A549 (cell line): ENCODE measurements around the gene ANO4.

Experiments used
- CBX8 ChIP-seq: fragments of 200-600 bp; sonication (generic); IDR thresholded peaks from 2 replicates; pipeline ENCODE4 v1.6.1; 2016
- CEBPB ChIP-seq, 2 experiments: fragments of >200 bp in 1 of 2; sonication (Bioruptor Twin) in 1 of 2; formaldehyde crosslinking in 1 of 2; IDR thresholded peaks; 2 replicates each; pipeline ENCODE4 v1.6.1; 2012 to 2016
- CHD2 ChIP-seq: fragments of 150-350 bp; IDR thresholded peaks from 2 replicates; pipeline ENCODE4 v1.6.1; 2014; ENCODE audit warnings: low read length; ENCODE audit not compliant: partially characterized antibody
- CHD4 ChIP-seq: fragments of 200-600 bp; sonication (generic); IDR thresholded peaks from 2 replicates; pipeline ENCODE4 v1.6.1; 2016; ENCODE audit warnings: antibody characterized with exemption, mild to moderate bottlenecking, borderline replicate concordance
- CTCF ChIP-seq: fragments of >200 bp; sonication (Bioruptor Twin); formaldehyde crosslinking; IDR thresholded peaks from 3 replicates; pipeline ENCODE4 v1.5.1; 2016
- ESRRA ChIP-seq: fragments of 150-350 bp; IDR thresholded peaks from 2 replicates; pipeline ENCODE4 v1.6.1; 2014; ENCODE audit warnings: mild to moderate bottlenecking, low read length, borderline replicate concordance
- GATA3 ChIP-seq: IDR thresholded peaks from 2 replicates; pipeline ENCODE4 v1.6.1; 2012; ENCODE audit warnings: borderline replicate concordance
- HDAC2 ChIP-seq: fragments of 200-600 bp; sonication (generic); IDR thresholded peaks from 2 replicates; pipeline ENCODE4 v1.6.1; 2016
- JUN ChIP-seq, 2 experiments: fragments of >200 bp; sonication (Bioruptor Twin); formaldehyde crosslinking; IDR thresholded peaks; 2 replicates in 1 of 2; 3 replicates in 1 of 2; pipeline ENCODE4 v1.6.1; 2016 to 2017
- POLR2A ChIP-seq: IDR thresholded peaks from 2 replicates; pipeline ENCODE4 v1.6.1; 2012; ENCODE audit warnings: mild to moderate bottlenecking, low read length
- RFX5 ChIP-seq: fragments of 450-650 bp; IDR thresholded peaks from 2 replicates; pipeline ENCODE4 v1.7.1; 2014; ENCODE audit warnings: antibody characterized with exemption, mild to moderate bottlenecking, moderate library complexity
- SMC3 ChIP-seq: fragments of >200 bp; sonication (Bioruptor Twin); formaldehyde crosslinking; IDR thresholded peaks from 3 replicates; pipeline ENCODE4 v1.6.1; 2018; ENCODE audit warnings: inconsistent platforms
- TP53 ChIP-seq: fragments of 250-450 bp; sonication (Bioruptor Pico); IDR thresholded peaks from 2 replicates; pipeline ENCODE4 v1.5.0; 2021; ENCODE audit warnings: mild to moderate bottlenecking, moderate library complexity
- USF2 ChIP-seq: fragments of 450-650 bp; IDR thresholded peaks from 2 replicates; pipeline ENCODE4 v1.6.1; 2014; ENCODE audit warnings: antibody characterized with exemption

DNA sequence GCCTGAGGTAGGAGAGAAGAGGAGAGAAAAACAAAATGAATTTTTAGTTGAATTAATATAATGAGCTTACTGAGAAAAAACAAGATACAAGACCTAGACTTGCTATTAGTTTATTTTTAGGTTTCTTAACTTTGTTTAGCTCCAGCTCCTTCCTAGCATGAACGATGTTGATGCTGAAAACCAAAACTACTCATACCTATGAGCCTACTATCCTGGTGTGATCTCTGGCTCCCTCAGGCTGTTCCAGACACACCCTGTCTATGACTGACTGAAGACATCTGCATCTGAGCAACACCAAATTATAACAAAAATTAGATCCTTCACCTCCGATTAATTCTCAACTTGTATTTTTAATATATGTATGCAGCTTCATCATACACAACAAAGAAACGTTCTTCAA lies 225.1 kb downstream of the ANO4 start:
- no peak for TF ChIP-seq CEBPB (IDR thresholded peaks at IDR 0.05)
- TF ChIP-seq USF2 = no peak
- TF ChIP-seq CHD2 = no peak
- no peak for TF ChIP-seq CTCF
- TF ChIP-seq ESRRA = no peak
- TF ChIP-seq RFX5 = no peak
- TF ChIP-seq HDAC2 = no peak
- no peak for TF ChIP-seq TP53 (CRISPR knock-in tag)
- TF ChIP-seq POLR2A = no peak
- TF ChIP-seq CBX8 = no peak
- TF ChIP-seq CHD4 = no peak
- no peak for TF ChIP-seq SMC3
- no peak for TF ChIP-seq GATA3
- no peak for TF ChIP-seq JUN (IDR thresholded peaks at IDR 0.05)
